ENCODE data around the gene ZBP1.

ZBP1 gene

DNA sequence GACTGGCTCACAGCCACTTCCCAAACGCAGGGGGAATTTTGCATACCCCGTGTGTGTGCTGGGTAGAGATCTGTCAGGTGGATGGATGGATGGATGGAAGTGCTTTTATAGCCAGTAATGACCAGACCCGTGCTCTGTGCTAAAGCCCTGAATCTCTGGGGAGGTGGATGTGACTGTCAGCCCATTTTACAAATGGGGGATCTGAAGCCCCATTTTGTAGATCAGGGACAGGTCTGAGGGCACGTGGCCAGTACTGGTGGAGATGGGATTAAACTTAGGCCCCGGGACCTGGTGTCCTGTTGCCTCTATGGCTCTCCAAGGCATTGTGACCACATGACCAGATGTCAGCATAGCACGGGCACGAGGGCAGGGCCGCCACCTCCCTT lies 38.2 kb upstream of the ZBP1 start:
- DNase-seq (ENCODE audit: low read depth in 2 of 2): no peak

DNA sequence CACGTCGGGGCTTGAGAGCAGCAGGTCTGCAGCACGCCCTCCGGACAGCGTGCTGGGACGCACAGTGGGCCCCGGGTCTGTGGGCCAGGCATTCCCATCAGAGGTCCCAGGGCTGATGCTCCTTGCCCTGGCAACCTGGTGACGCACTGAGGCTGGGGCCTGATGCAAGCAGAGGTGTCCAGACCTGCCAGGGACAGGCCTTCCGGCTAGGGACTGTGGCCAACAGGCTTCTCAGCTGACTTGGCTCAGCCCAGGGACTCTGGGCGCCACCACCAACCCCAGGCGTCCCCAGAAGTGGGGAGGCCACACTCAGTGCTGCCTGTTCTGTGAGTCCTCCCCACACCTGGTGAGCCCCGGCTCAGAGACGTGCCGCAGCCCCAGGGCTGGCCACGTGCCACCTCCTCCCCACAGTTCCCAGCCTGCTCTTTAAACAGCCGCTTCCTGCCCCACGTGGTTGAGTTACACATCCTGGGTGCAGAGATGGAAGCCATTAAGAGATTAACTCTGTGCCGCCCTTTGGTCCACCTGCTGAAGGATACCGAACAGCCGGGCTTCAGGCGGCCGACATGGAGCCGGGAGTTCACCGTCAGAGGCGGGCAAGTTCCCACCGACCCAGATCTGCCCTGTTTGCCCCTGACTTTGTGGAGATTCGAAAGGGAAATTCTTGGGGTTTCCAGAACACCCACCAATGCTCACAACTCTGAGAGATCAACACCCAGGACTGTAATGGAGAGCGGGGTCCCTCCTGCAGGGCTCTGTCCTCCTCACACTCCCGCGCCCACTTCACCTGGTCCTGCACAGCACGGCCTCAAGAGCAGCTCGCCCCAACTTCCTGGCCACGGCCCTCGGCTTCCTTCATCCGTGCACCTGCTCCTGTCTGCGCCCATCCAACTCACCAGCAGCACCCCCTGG lies 37.6 kb upstream of the ZBP1 start:
- peak; percentile 7 to 14 for DNase-seq (ENCODE audit: low read depth in 2 of 2)

DNA sequence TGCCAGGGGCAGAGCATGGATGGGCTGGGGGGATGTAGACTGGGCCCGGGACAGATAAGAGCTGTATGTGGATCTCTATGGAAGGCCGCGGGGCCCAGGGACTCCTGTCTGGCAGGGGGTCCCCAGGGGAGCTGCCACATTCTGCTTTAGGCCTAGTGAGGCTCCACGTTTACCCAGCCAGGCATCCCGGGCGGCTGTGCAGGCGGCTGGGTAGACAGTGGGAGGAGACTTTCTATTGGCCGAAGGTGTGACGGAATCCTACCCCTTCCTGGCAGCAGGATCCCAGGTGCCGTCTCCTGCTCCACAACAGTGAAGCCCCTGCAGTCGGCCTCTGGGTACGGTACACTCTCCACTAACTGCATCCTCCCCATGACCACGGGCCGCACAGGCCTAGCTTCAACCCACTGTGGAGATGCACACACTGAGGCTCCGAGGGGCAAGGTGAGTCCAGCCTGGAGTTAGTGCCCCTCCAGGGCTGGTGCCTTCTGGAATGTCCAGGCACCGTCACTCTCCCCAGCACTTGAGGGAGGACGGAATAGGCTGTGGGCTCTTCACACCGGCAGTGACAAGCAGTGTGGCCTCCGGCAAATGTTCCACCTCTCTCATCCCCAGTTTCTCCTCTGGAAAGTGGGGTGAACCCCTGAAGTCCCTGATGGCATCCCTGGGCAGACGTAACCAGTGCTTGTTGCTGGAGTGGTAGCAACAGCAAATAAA lies 36.8 kb upstream of the ZBP1 start:
- no peak for DNase-seq (ENCODE audit: low read depth in 2 of 2)

DNA sequence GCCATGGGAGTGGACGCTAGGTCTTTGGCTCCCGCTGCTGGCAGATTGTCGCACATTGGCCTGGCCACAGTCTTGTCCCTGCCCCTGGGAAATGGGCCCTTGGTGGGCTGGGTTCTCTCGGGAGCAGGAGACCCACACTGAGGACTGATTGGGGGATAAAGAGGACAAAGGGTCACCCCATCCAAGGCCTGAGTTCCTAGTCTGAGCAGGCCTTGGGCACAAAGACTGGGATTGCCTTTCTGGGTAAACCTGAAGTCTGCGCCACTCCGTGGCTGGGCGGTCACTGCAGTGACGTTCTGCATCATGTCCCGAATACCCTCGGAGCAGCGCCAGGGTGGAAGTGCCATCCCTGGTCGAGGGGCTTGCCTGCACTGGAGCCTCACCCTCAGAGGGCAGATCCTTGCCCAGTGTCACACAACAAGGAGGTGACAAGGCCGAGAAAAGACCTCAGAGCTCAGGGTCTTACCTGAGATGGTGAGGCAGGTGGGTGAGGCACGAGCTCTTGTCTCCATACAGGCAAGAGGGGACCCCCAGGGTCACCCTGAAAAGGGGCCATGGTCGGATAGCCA lies 36.1 kb upstream of the ZBP1 start:
- DNase-seq (ENCODE audit: low read depth in 2 of 2): no peak

DNA sequence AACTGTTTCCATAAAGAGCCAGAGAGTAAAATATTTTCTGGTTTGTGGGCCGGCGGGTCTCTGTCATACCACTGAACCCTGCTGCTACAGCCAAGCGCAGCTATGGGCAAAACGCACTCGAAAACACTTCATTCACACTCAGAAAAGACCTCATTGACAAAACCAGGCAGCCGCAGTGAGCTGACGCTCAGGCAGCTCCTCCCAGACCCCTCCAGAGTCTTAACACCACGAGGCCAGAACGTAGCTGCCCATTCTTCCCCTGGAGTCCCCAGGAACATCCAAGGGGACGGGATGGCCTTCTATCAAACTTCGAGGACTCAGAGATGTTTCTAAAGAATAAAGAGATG lies 35.6 kb upstream of the ZBP1 start:
- no peak for DNase-seq (ENCODE audit: low read depth in 2 of 2)

DNA sequence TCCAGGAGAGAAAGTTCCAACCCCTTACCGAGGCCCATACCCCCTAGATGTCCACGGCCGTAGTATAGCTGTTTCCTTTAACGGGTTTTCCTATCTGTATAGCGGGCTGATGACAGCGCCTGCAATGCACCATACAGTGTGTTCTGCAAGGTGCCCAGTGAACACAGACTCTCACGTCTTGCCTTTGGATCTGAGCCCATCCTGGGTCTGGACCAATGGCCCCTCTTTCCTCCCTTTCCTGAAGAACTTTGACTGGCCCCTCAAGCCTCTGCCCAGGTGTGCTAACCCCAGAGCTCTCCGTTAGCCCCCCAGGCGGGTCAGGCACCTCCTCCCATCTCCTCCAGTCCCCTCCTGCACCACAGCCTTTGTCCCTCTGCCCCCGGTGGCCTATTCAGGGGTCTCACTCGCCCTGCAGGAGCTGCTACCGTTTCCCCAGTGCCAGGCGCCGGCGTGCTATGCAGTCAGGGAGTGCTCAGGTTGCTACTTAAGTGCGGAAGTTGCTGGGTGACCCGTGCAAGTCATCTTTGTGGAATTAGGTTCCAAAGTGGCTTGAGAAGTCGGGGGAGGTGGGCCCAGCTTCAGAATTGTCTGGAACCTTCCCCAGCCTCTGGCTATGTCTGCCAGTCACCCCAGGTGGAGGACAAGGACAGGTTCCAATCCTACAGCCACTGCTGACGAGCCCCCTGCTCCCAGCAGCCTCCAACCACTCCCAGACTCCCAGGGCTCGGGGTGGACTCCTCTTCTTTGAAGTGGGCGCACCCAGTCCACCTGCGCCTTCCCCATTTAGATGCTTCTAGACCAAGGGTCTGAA lies 35.0 kb upstream of the ZBP1 start:
- DNase-seq (ENCODE audit: low read depth in 2 of 2): no peak

DNA sequence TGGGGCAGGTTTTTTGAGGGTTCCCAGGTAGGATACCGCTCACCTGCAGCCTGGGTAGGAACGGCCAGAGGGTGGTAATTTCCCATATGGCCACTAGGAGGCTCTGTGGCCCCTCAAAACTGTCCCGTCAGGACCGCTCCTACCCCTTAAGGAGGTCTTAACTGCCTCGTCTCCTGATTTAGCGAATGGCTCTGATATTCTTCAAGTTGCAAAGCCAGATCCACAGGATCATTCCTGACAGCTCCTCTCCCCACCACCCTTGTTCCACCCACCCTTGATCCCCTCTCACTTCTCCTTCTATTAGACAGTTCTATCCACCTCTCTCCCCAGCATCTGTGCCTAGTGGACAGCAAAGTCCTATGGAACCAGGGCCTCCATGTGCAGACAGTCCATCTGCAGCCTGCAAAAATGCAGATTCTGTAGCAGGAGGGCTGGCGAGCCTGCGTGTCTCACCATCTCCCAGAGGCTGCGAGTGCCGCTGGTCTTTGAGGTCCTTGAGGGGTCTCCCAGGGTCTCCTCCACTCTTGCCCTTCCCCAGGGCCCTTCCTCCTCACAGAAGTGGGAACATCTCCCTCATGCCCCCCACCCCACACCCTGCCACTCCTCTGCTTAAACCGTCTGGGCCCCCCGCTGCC lies 34.3 kb upstream of the ZBP1 start:
- peak in 1 of 2 donors; percentile 29 for DNase-seq (ENCODE audit: low read depth in 2 of 2)

DNA sequence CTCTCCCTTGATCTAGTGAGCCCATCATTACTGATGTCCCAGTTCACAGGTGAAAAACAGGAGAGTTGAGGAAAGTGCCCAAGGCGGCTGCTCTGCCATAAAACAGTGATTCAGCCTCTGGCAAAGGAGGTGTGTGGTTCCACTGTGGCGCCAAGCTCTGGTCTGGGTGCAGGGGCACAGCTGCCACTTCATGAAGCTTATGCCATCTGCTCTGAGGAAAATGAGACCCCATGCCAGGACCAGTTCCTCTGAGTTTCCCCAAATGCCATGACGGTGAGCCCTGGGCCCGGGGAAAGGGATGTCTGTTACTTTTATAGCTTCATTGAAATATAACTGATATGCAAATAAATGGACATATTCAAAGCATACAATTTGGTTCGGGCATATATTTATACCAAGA lies 33.7 kb upstream of the ZBP1 start:
- DNase-seq (ENCODE audit: low read depth in 2 of 2): no peak

DNA sequence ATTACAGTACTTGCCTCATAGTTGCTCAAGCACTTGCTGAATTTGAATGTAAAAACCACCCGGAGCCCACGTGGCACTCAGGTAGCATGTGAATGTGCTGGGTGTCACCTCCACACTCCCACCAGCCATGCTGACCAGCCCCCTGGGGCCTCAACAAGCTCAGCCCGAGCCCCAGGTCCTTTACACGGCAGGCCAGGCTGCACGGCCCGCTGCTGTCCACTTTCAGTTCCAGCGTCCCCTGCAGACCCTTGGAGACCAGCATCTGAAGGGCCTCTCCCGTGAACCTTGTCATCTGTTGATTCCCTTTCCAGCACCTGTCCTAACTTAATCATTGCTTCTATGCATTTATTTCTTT lies 33.3 kb upstream of the ZBP1 start:
- no peak for DNase-seq (ENCODE audit: low read depth in 2 of 2)

DNA sequence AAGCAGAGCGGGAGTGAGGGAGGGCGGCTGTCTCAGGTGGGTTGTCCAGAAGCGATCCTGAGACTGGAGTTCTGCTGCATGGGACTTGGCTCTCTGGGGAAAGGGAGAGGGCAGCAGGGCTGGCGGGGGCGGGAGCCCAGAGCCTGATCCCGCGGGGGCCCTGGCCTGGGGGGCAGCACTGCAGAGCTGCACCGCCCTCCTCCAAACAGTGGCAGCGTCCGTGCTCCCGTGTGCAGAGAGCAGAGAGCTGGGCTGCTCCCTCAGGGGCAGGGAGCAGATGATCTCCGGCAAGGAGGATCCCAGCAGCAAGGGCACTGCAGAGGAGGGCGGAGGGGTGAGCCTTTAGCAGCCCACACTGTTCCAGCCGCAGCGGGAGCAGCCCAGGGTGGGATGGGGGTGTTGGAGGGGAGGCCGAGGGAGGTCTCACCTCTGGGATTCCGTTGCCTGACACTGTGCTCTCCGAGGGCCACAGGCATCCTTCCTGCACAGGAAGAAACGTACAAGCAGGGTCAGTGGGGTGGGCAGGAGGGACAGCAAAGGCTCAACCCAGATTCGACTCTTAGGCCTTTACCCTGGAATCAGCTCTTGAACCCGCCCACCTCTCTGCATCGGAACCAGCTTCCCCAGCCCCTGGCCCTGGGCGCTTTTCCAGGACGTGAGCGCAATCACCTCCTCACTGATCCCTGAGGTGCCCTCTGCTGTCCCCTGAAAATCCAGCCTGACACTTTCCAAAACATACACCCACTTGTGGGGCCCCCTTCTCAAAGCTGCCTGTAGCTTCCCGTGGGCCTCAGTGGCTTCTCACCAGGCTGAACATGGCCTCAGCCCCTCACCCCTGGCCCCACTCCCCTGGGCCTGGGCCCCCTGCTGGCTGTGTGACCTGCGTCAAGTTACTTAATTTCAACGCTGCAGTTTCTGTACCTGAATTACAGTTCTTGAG lies 32.6 kb upstream of the ZBP1 start:
- DNase-seq (ENCODE audit: low read depth in 2 of 2): no peak

DNA sequence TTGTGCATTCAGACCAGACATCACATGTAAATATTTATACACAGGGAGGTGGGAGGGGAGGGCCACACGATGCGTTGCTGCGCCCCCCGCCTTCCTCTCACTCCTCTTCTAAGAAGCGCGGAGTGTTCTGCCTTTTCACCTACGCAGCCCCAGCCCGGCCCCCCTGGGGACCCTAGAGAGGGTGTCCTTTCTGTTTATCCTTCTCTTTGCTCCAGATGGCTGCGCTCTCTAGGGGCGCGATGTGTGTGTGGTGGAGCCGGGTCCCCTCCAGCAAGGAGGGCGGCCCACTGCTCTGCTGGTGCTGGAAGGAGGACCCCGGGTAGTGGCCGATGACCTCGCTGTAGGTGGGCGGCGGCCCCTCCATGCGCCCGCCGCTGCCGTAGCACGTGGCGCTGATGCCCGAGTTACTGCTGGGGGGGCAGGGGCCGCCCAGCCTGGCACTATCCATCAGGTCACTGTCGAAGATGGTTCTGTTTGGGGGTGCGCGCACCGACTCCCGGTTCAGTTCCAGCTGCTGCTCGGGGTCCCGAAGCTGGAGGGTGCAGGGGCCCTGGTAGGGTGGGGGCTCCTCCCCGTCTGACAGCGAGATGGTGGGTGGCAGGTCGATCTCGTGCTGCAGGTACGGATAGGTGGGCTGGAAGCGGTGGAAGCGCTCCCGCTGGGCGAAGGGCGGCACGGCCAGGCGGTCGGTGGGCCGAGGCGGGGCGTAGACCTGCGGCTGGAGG lies 31.8 kb upstream of the ZBP1 start:
- DNase-seq (ENCODE audit: low read depth in 2 of 2): no peak

DNA sequence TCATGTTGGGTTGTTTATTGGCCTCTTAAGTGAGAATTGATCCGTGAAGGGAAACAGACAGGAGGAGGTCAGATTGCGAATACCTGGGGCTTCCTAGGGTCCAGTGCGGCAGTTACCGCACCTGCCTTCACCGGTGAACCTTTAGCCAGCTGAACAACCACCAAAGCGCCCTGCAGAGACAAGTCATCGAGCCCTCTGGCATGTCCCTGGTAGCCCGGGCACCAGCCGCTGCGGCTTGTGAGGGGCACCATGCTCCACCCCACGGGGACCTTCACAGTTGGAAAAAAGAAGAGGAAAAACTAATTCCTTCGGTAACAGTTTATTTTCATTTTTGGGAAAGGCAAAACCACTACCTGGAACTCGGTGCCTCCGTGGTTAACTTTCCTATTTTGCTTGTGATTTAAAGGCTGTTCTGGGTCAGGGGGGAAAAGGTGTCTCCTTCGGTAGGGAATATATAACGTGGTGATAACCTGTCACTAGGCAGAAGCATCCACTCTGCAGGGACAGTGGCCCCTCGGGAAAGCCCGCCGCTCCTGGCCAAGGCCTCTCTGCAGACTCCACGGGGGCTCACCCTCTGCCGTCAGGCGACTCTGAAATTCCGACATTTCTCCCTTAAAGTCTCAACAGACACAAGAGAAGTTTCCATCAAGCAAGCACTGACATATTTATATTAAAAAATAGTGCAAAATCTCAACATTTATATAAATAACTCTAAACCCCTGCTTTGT lies 30.7 kb upstream of the ZBP1 start:
- no peak for DNase-seq (ENCODE audit: low read depth in 2 of 2)

DNA sequence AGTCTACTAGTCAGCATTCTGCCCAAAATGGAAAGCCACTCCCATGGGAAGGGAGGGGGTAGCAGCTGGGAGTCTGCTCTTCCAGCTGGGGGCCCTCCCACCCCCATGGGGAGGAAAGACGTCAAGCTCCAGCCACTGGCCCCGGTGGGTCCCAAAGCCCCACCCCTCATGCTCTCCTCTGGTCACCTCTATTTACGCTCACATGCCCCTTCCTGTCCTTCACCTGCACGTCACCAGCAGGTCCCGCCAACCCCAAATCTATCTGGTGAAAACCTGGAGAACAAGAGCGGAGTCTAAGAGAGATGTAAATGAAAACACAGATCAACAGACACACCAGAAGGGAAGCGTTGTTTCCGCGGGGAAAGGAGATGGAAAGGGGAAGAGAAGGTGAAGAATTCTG lies 30.0 kb upstream of the ZBP1 start:
- DNase-seq (ENCODE audit: low read depth in 2 of 2): no peak

DNA sequence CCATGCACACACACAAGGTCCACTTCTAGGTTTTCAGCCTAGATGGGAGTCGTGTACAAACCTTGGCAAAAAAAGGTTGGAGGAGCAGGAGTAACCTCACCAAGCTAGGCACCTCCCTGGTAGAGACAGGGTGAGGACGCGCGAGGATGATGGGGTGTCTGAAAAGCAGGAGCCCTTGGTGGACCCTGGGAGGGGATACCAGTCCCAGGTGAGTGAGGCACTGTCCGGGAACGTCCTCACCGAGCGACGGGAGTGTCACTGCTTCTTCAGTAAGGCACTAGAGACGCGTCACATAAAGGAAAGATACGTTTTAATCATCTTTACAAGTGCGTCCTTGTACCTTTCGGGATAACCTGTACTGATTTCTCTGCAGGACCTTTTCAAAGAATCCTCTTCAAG lies 29.4 kb upstream of the ZBP1 start:
- DNase-seq (ENCODE audit: low read depth in 2 of 2): no peak

DNA sequence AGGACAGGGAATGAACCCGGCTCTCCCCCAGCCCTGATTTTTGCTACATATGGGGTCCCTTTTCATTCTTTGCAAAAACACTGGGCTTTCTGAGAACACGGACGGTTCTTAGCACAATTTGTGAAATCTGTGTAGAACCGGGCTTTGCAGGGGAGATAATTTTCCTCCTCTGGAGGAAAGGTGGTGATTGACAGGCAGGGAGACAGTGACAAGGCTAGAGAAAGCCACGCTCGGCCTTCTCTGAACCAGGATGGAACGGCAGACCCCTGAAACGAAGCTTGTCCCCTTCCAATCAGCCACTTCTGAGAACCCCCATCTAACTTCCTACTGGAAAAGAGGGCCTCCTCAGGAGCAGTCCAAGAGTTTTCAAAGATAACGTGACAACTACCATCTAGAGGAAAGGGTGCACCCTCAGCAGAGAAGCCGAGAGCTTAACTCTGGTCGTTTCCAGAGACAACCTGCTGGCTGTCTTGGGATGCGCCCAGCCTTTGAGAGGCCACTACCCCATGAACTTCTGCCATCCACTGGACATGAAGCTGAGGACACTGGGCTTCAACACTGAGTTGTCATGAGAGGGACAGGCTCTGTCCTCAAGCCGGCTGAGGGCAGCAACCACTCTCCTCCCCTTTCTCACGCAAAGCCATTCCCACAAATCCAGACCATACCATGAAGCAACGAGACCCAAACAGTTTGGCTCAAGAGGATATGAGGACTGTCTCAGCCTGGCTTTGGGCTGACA lies 28.8 kb upstream of the ZBP1 start:
- DNase-seq (ENCODE audit: low read depth in 2 of 2): no peak

DNA sequence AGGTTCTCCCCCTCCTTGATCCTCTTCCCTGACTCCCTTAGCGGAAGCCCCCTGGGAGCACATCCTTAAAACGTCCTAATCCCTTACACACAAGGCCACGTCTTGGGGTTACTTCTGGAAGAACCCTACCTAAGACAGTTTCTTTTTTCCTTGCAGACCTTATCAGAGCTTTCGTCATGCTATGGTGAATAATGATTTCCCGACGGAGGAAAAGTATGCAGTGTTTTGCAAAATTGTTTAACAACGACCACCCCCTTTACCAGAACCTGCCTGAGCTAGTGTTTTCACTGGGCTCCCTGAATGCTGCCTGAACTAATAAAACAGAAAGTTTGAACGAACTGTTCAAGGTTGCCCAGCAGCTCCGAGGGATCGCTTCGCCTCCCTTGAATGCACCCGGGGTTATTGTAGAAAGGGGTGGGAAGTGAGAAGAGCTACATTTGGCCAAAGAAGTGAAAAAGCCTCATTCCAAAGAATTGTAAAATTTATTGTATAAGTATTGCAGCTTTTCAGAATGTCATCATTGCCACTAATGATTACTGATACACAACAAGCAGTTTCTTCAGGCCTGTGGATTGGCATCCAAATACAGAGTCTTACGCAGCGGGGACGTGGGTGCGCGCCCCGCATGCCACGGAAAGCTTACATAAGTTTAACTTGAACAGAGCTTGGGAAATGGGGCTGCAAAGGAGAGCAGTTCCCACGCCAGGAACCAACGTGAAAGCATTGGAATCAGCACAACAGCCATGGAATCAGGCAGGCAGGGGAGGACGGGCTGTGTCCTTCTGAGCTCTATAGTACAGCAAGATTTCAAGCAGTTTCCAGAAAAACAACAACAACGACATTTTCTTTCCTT lies 27.9 kb upstream of the ZBP1 start:
- DNase-seq (ENCODE audit: low read depth in 2 of 2): no peak
